HG02610 (cell line): ENCODE data around the gene RAPGEF1.

ENCODE experiments used
- ATAC-seq: cut with Tn5 transposase; IDR thresholded peaks from one replicate; pipeline ENCODE4 v1.9.1; 2021; ENCODE audit warnings: mild to moderate bottlenecking, moderate library complexity; ENCODE audit not compliant: unreplicated experiment

RAPGEF1 gene

GRCh38 chr9:131611586-131612315 is 128.1 kb downstream of the RAPGEF1 start:
- ATAC-seq: no peak

GRCh38 chr9:131610231-131610761 is 129.6 kb downstream of the RAPGEF1 start:
- no peak for ATAC-seq

DNA sequence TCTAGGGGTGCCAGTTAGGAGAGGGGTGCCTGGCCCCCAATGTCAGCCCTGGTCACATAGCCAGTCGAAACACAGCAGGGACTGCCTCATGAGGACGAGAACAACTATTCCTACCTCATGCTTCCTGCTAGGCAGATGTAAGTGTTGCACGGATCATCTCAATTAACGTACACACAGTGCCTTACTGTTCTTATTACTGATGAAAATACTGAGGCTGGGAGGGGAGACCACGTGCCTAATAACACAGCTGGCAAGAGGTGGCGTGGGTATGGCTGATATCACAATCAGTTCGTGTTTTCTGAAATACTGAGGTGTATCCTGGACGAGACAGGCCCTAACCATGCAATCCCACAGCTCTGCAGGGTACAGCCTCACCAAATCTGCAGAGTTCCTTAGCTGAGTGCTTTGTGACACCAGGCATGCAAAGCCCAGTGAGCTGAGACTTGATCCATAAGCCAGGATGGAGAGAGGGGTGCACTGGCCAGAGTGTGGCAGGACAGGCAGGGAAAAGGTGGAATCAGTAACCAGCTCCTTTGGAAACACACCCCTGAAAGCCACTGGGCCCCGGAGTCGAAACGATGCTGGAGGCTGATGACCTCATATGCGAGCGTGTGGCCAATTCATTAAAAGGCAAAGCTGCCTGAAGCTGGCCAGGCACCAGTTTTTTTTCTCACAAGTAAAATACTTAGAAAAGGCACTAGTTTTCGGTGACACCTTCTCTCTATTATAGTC is 130.6 kb downstream of the RAPGEF1 start:
- ATAC-seq: no peak

- ATAC-seq: no peak
Observed at GRCh38 chr9:131608493-131609037, 131.3 kb downstream of the RAPGEF1 start.

- no peak for ATAC-seq
Observed at GRCh38 chr9:131607591-131607990, 132.3 kb downstream of the RAPGEF1 start.

- no peak for ATAC-seq
Observed at GRCh38 chr9:131606896-131607567, 132.8 kb downstream of the RAPGEF1 start.

DNA sequence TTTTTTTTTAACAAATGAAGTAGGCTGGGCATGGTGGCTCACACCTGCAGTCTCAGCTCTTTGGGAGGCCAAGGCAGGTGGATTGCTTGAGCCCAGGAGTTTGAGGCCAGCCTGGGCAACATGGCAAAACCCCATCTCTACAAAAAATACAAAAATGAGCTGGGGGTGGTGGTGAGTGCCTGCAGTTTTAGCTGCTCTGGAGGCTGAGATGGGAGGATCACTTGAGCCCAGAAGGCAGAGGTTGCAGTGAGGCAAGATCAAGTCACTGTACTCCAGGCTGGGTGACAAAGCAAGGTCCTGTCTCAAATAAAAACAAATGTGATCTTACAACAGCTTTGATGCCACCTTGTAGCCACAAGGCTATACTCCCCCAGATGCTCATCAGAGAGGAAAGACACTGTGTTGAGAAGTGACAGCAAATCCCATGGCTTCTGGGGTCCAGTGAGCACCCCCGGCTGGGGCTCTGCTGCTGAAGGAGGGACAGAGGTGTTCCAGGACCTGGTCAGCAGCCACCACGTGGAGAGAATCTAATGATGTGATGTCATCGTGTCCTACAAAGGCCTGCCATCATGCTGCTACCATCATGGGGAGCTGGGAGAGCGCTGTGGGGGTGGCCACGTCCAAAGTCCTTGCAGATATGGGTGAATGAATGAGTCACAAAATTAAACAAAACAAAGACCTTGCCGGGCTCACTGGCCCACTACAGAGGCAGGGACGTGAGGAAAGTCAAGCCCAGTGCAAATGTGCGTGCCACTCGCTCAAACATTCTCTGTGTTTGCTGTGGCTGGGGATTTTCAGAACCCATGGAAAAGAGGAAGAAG is 133.9 kb downstream of the RAPGEF1 start:
- ATAC-seq: no peak

DNA sequence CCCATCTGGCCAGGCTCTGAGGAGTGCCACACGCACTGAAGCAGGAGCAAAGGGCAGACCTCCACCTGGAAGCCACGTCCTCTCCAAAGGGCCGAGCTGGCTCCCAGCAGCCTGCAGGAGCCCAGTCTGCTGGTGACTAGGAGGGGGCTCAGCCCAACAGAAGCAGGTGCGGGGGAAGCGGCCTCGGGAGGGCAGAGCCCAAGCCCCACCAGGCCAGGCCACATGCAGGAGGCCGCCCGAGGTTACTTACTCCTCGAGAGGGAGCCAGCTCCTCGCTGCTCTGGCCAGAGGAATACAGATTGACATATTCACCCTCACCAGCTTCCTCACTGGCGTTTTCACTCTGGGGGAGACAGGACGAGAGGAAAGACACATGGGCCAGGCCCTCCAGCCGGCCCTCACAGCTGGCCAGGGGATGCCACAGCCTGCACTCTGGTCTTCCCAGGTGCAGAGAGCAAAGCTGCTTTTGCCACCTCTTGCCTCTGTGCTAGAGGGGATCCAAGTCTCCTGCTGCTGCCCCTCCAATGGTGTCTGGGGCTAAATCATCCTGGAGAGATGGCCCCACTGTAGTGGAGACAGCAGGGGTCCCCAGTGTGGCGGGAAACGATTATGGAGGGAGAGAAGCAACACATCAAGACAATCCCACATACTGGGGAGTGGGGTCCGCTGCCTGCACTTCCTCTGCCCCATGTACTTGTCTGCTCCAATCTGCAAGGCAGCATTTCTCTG is 136.0 kb downstream of the RAPGEF1 start:
- no peak for ATAC-seq

DNA sequence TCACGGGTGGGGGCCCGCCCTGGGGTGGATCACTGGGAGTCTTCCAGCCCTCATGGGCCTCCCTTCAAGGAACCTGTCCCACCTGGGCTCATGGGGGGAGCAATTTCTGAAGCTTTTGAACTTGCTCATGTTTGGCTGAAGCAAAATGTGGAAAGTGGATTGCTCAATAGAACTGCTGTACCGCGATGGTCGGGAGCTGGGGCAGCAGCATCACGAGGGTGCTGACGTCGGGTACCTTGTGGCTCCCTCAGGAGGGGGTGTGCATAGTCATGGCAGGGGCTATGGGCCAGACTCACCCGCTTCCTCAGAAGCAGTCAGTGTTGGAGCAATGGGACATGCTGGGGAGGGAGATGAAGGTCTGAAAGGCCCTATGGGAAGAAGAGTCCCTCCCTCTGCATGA is 136.7 kb downstream of the RAPGEF1 start:
- no peak for ATAC-seq

DNA sequence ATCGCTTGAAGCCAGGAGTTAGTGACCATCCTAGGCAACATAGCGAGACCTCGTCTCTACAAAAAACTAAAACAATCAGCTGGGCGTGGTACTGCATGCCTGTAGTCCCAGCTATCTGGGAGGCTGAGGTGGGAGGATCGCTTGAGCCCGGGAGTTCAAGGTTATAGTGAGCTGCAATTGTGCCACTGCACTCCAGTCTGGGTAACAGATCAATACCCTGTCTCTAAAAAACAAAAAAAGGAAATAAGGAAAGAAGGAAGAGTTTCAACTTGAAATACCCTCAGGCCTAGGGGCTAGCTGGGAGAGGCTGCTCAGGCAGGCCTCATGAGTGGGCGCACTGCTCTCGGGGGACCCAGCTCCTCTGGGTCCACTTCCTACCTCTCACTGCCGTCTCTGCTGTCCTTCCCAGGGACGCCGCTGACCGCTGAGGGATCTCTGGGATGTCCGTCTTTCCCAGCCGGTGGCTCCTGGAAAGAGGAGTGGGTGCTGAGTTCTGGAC is 138.1 kb downstream of the RAPGEF1 start:
- ATAC-seq: no peak

DNA sequence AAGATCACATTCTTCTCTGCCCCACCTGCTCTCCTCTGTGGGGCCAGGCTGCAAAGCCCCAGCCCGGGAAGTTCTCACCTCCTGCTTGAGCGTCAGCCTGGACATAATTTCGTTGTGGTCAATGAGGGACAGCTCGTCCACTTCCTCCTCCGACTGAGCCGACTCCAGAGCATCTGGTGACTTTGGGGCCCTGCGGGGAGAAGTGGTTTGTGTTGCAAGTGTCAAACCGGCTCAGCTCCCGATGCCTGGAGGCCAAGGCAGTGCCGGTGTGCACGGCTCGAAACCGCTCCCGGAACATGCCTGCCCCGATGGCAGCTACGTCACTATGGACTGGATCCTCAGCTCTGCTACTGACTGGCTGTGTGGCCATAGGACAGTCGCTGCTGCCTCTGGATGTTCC is 141.8 kb downstream of the RAPGEF1 start:
- no peak for ATAC-seq

DNA sequence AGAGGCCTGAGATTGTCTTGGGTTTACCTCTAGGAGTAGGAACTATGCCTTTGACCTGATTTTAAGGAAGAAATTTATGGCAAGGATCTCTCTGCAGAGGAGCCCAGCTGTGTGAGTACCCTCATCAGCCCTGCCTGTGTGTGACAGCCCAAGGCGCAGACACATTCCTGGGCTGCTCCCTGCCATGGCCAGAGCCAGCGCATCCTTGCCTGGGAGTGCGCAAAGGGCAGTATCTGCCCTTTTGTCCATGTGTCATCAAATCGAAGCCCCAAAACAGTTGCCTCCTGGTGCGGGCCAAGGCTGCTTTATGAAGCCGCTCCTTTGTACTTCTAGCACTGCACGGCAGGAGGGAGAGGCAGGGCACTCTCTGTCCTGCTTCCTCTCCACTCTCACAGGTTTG is 142.6 kb downstream of the RAPGEF1 start:
- ATAC-seq: no peak

- ATAC-seq: no peak
Observed at GRCh38 chr9:131596430-131596743, 143.5 kb downstream of the RAPGEF1 start.

DNA sequence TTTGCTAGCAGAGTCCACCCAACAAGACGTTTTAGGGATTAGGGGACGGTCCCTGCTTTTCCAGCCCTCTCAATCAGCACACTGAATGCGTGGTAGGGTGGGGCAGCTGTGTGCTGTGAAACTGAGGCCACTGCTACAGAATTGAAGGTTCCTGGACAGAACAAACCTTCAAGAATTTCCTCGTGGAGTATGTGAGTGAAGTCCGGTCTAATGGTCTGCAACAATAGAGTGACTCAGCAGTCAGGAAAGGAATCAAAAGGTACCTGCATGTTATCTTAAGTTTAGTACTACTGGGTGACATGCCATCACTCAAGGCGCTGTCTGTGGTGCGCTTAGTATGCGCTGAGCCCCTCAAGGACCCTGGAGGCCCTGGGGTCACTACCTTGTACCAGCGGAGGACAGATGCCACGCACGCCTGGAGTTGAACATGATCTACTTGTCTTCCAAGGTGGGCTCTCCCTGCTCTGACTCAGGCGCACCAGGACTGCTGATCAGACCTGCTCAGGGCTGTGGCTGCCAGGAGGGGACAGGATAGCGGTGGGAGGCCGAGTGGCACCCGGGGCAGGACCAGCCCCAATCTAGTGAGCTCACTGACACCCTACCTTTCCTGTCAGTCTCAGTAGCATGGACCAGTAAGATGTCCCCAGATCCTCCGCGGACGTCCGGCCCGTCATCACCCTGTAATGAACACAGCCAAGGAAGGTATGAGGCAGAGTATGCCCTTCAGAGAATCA is 144.0 kb downstream of the RAPGEF1 start:
- ATAC-seq: no peak

GRCh38 chr9:131594906-131595665 is 144.8 kb downstream of the RAPGEF1 start:
- no peak for ATAC-seq

DNA sequence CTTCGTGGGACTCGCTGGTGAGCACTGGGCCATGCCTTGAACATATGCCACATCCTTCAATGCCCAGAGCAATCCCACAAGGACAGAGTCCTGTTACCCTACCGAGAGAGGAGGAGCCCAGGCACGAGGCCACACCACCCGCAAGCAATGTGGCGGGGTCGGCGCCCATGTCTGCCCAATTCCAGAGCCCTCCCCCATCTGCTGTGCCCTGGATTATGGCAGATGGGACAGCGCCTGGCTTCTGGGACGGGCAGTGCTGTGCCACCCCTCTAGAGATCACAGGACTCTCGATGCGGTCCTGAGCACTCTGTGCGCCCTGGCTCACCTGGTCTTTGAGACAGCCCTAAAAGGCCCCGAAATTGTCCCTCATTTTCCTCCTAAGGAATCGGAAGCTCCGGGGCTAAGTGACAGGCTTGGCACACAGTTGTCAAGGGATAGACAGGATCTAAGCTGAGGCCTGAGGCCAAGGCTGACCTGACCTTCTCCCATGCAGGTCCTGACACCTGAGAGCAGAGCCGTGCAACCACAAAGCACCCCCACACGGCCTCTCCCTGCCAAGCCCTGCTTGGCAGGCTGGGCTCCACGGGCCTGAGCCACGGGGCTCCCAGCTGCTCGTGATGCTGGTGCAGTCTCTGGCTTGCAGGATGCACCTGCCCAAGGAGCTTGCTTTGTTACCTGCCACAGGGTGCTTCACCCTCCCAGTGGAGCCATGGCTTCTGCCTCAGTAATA is 145.8 kb downstream of the RAPGEF1 start:
- ATAC-seq: no peak

DNA sequence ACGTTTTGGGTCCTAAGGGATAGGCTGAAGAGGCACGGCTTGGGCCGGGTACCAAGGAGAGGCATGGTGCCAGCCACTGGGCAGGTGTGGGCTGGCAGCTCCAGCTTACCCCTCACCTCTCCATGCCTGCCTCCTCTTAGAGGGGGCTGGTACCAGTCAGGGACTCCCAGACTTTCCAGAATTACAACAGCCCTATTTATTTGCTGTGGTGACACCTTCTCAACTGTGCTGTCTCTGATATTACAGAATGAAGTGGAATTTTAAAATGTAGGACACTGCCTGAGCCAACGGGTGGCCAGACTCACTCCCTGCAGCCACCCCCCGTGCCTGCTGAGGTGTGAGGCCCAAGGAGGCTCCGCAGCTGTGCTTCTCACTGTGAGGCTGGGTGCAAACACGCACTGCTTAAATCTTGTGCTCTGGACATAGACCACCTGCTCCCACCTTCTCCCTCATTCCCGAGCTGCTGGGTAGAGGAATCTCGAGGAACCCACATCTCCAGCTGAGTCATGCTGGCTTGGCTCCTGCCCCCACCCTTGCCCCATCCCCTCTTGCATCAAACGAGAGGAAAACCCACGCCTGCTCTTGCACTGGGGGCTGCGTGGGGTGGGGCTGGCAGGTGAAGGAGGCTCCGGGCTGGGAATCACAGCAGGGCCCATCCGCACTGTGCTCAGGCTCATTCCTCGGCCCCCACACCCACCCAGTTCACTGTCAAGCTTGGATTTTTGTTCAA is 146.6 kb downstream of the RAPGEF1 start:
- ATAC-seq: no peak
